ENCODE data around the gene NUDT1.

NUDT1 gene

GRCh38 chr7:2205036-2205780 lies 36.8 kb upstream of the NUDT1 start:
- no peak for TF ChIP-seq CTCF (IDR thresholded peaks at IDR 0.05; ENCODE audit: extremely low read depth, insufficient read depth, missing control alignments)
- in situ Hi-C loops (cut with MboI; ENCODE audit: low pct_unique_long_range_greater_than_20kb, low sequenced_read_pairs, unreplicated experiment): loop anchor here (25.0 kb wide), 1 partner anchor 618 kb away; no protein-coding TSS in a partner anchor

GRCh38 chr7:2208712-2209111 lies 33.3 kb upstream of the NUDT1 start:
- DNase-seq (ENCODE audit: low spot score): no peak
- no peak for TF ChIP-seq CTCF (IDR thresholded peaks at IDR 0.05; ENCODE audit: extremely low read depth, insufficient read depth, missing control alignments)
- in situ Hi-C loops (cut with MboI; ENCODE audit: low pct_unique_long_range_greater_than_20kb, low sequenced_read_pairs, unreplicated experiment): loop anchor here (25.0 kb wide), 1 partner anchor 621 kb away; no protein-coding TSS in a partner anchor

More at GRCh38 chr7:2205036-2205780, 36.8 kb upstream of the NUDT1 start:
- DNase-seq (ENCODE audit: low spot score): no peak

GRCh38 chr7:2209146-2209960 lies 32.7 kb upstream of the NUDT1 start:
- in situ Hi-C loops (cut with MboI; ENCODE audit: low pct_unique_long_range_greater_than_20kb, low sequenced_read_pairs, unreplicated experiment): loop anchor here (25.0 kb wide), 1 partner anchor 622 kb away; no protein-coding TSS in a partner anchor
- peak; percentile 86 for DNase-seq (ENCODE audit: low spot score)

GRCh38 chr7:2209961-2210323 lies 32.1 kb upstream of the NUDT1 start:
- no peak for TF ChIP-seq CTCF (IDR thresholded peaks at IDR 0.05; ENCODE audit: extremely low read depth, insufficient read depth, missing control alignments)
- no peak for DNase-seq (ENCODE audit: low spot score)
- in situ Hi-C loops (cut with MboI; ENCODE audit: low pct_unique_long_range_greater_than_20kb, low sequenced_read_pairs, unreplicated experiment): loop anchor here (25.0 kb wide), 1 partner anchor 623 kb away; no protein-coding TSS in a partner anchor

More at GRCh38 chr7:2209146-2209960, 32.7 kb upstream of the NUDT1 start:
- peak; percentile 87 for TF ChIP-seq CTCF (IDR thresholded peaks at IDR 0.05; ENCODE audit: extremely low read depth, insufficient read depth, missing control alignments)

GRCh38 chr7:2210551-2211258 lies 31.3 kb upstream of the NUDT1 start:
- no peak for DNase-seq (ENCODE audit: low spot score)
- in situ Hi-C loops (cut with MboI; ENCODE audit: low pct_unique_long_range_greater_than_20kb, low sequenced_read_pairs, unreplicated experiment): loop anchor here (25.0 kb wide), 1 partner anchor 623 kb away; no protein-coding TSS in a partner anchor
- no peak for TF ChIP-seq CTCF (IDR thresholded peaks at IDR 0.05; ENCODE audit: extremely low read depth, insufficient read depth, missing control alignments)

Measured in GM13977 (cell line).